Parathyroid adenoma (tissue), 2 donors: ENCODE measurements around the gene SNTA1.
A peak's percentile ranks its signal among the peaks of the same experiment; 100 is the strongest.

Source experiments
- H2AFZ ChIP-seq: fragments of 300-600 bp; sonication (generic); one replicate; pipeline ENCODE4 v1.7.0; 2017; ENCODE audit warnings: antibody characterized with exemption, mild to moderate bottlenecking
- H3K27ac ChIP-seq: fragments of 300-600 bp; sonication (generic); one replicate; pipeline ENCODE4 v1.7.0; 2017
- H3K27me3 ChIP-seq: fragments of 300-600 bp; sonication (generic); one replicate; pipeline ENCODE4 v1.7.0; 2017; ENCODE audit warnings: low read length; ENCODE audit not compliant: control insufficient read depth, insufficient read depth
- H3K36me3 ChIP-seq: fragments of 300-600 bp; sonication (generic); one replicate; pipeline ENCODE4 v1.7.0; 2017; ENCODE audit warnings: low read length; ENCODE audit not compliant: control insufficient read depth, insufficient read depth
- H3K4me1 ChIP-seq: fragments of 300-600 bp; sonication (generic); one replicate; pipeline ENCODE4 v1.7.0; 2017; ENCODE audit warnings: control low read depth
- H3K4me2 ChIP-seq: fragments of 300-600 bp; sonication (generic); one replicate; pipeline ENCODE4 v1.7.0; 2017; ENCODE audit warnings: low read length
- H3K4me3 ChIP-seq: fragments of 300-600 bp; sonication (generic); one replicate; pipeline ENCODE4 v1.7.0; 2017; ENCODE audit warnings: low read depth, low read length
- H3K79me2 ChIP-seq: fragments of 300-600 bp; sonication (generic); one replicate; pipeline ENCODE4 v1.7.0; 2017; ENCODE audit warnings: control low read depth
- H3K9ac ChIP-seq: fragments of 300-600 bp; sonication (generic); one replicate; pipeline ENCODE4 v1.7.0; 2017; ENCODE audit warnings: mild to moderate bottlenecking
- H3K9me3 ChIP-seq: fragments of 300-600 bp; sonication (generic); one replicate; pipeline ENCODE4 v1.7.0; 2017; ENCODE audit warnings: low read length; ENCODE audit not compliant: control insufficient read depth
- TF ChIP-seq, protein P1 (sequence below): fragments of 300-600 bp; sonication (generic); IDR thresholded peaks from one replicate; pipeline ENCODE4 v1.7.0; 2017; ENCODE audit warnings: antibody characterized with exemption, mild to moderate bottlenecking
- donor health status: primary hyperparathyroidism.

The SNTA1 gene

GRCh38 chr20:33450867-33451266 lies 7.3 kb upstream of the SNTA1 start:
- Histone ChIP-seq H3K4me2 (no peak overlapping the region), H3K4me1 (no peaks in the 10 kb centered on the region), H3K4me3 (no peak overlapping the region), H3K79me2 (no peaks in the 10 kb centered on the region), H3K36me3 (no peaks in the 10 kb centered on the region), H3K9me3 (no peaks in the 10 kb centered on the region), H3K27me3 (no peaks in the 10 kb centered on the region), H3K9ac (no peak overlapping the region), H3K27ac (no peak overlapping the region), H2AFZ (no peak overlapping the region)
- TF ChIP-seq, protein P1, sequence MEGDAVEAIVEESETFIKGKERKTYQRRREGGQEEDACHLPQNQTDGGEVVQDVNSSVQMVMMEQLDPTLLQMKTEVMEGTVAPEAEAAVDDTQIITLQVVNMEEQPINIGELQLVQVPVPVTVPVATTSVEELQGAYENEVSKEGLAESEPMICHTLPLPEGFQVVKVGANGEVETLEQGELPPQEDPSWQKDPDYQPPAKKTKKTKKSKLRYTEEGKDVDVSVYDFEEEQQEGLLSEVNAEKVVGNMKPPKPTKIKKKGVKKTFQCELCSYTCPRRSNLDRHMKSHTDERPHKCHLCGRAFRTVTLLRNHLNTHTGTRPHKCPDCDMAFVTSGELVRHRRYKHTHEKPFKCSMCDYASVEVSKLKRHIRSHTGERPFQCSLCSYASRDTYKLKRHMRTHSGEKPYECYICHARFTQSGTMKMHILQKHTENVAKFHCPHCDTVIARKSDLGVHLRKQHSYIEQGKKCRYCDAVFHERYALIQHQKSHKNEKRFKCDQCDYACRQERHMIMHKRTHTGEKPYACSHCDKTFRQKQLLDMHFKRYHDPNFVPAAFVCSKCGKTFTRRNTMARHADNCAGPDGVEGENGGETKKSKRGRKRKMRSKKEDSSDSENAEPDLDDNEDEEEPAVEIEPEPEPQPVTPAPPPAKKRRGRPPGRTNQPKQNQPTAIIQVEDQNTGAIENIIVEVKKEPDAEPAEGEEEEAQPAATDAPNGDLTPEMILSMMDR: no peak

DNA sequence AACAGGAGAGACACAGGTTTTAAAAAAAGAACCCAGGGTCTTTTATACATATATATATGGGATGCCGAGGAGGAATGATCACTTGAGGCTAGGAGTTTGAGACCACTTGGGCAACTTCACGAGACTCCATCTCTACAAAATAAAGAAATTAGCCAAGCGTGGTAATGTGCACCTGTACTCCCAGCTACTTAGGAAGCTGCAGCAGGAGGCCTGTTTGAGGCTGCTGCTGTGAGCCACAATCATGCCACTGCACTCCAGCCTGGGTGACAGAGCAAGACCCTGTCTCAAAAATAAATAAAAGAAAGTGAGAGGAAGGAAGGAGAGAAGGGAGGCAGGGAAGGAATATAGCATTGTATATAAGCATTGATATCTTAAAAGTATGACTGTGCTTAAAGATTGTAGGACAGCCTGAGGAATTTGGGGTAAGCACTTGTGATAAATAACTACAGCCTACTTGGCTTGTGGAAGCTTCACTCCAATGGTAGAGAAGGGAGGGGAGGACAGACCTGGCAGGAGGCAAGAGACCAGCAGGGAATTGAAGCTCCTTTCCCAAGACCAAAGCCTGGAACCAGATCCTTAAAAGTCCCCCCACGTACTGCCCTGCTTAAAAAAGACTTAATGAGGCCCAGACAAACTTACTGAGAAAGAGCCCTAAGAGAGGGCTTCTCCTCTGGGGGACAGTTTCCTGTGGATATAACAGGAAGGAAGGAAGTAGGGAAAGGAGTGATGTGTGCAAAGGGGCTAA lies 2.5 kb upstream of the SNTA1 start:
- H3K27me3 ChIP-seq: no peaks in the 10 kb centered on the region
- H3K4me1 ChIP-seq: peaks cover 2% of the 10 kb centered on the region
- H3K36me3 ChIP-seq: no peaks in the 10 kb centered on the region
- TF ChIP-seq, protein P1: no peak
- H3K79me2 ChIP-seq: no peaks in the 10 kb centered on the region
- H3K4me3 ChIP-seq: no peak overlapping the region
- no peaks in the 10 kb centered on the region for H3K9me3 ChIP-seq
- H3K9ac ChIP-seq: no peak overlapping the region
- no peak overlapping the region for H3K4me2 ChIP-seq
- H3K27ac ChIP-seq: no peak overlapping the region
- no peak overlapping the region for H2AFZ ChIP-seq

DNA sequence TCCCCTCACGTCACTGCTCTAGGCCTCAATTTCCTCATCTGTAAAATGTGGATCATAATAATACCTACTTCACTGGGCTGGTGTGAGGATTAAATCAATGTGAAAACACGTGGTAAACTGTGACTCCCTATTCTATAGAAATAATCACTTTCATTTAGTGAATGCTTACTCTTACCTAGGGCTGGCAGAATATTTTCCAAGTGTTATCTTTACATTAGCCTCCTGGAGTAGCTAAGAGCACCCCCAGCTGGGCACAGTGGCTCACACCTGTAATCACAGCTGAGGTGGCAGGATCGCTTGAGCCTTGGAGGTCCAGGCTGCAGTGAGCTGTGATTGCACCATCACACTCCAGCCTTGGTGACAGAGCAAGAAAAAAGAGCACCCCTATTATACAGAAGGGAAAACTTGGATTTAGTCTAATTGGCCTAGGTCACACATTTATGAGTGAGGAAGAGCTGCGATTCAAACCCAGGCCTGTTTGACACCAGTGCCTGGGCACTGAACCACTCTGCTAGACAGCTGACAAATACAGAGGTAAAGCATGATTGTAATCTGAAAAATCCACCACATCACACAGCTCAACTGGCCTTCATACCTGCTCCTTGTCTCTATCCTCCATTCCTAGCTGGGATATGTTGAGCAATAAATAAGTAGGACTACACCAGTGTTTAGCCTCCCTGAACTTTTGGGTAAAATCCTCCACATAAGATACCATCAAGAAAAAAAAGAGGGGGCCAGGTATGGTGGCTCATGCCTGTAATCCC lies 1.4 kb upstream of the SNTA1 start:
- Histone ChIP-seq H3K4me2 (no peak overlapping the region), H3K27me3 (no peaks in the 10 kb centered on the region), H3K36me3 (no peaks in the 10 kb centered on the region), H3K27ac (no peak overlapping the region), H3K4me1 (peaks cover 3% of the 10 kb centered on the region), H3K79me2 (no peaks in the 10 kb centered on the region), H3K9me3 (no peaks in the 10 kb centered on the region), H3K9ac (no peak overlapping the region), H3K4me3 (peak overlapping the region; percentile 56), H2AFZ (peak overlapping the region; percentile 59)
- TF ChIP-seq, protein P1: peak; percentile 17

GRCh38 chr20:33443006-33443511 lies 504 bp downstream of the SNTA1 start:
- Histone ChIP-seq H3K4me2 (peak overlapping the region; percentile 95), H3K4me3 (peak overlapping the region; percentile 63), H3K27me3 (no peaks in the 10 kb centered on the region), H3K9ac (no peak overlapping the region), H3K79me2 (no peaks in the 10 kb centered on the region), H3K4me1 (peaks cover 3% of the 10 kb centered on the region), H2AFZ (peak overlapping the region; percentile 74), H3K9me3 (no peaks in the 10 kb centered on the region), H3K27ac (peak overlapping the region; percentile 32), H3K36me3 (no peaks in the 10 kb centered on the region)
- TF ChIP-seq, protein P1: no peak
